Thymus (tissue), 11 donors: Measurements from ENCODE around the gene CLCN7. TPM values are rescaled to one million over a fixed set of nuclear protein-coding genes. Genes with fewer than 3 reads are reported as not detected.

Source experiments
- DNase-seq, 9 donors: peaks; one replicate each; pipeline ENCODE4 v3.0.0-alpha.2; 2013; ENCODE audit warnings: low spot score in 9 of 9, low read depth in 6 of 9, missing footprints in 1 of 9
- H3K27ac ChIP-seq, 2 donors: one replicate each; pipeline ENCODE4 v1.5.1; 2013; ENCODE audit warnings: control low read depth in 1 of 2, low read depth in 1 of 2, low read length in 1 of 2, mild to moderate bottlenecking in 1 of 2, moderate library complexity in 1 of 2
- H3K27me3 ChIP-seq, 2 donors: one replicate each; pipeline ENCODE4 v1.5.1; 2013; ENCODE audit warnings: low read length in 1 of 2; ENCODE audit not compliant: control insufficient read depth in 2 of 2, insufficient read depth in 1 of 2
- H3K36me3 ChIP-seq, 2 donors: one replicate each; pipeline ENCODE4 v1.5.1; 2013; ENCODE audit warnings: low read length in 1 of 2, mild to moderate bottlenecking in 1 of 2, moderate library complexity in 1 of 2; ENCODE audit not compliant: control insufficient read depth in 2 of 2, insufficient read depth in 2 of 2
- H3K4me1 ChIP-seq, 2 donors: one replicate each; pipeline ENCODE4 v1.5.1; 2013; ENCODE audit warnings: low read length in 2 of 2; ENCODE audit not compliant: control insufficient read depth in 2 of 2, insufficient read depth in 2 of 2
- H3K4me3 ChIP-seq, 2 donors: one replicate each; pipeline ENCODE4 v1.5.1; 2013; ENCODE audit warnings: low read length in 2 of 2, control low read depth in 1 of 2, mild to moderate bottlenecking in 1 of 2
- H3K9me3 ChIP-seq, 2 donors: one replicate each; pipeline ENCODE4 v1.5.1; 2013; ENCODE audit warnings: low read length in 1 of 2, mild to moderate bottlenecking in 1 of 2; ENCODE audit not compliant: control insufficient read depth in 2 of 2, insufficient read depth in 1 of 2
- WGBS: extraction: QIAGEN DNeasy Blood & Tissue Kit; methylation state at CpG from one replicate; pipeline ENCODE4 v1.1.7; 2013; 5-methylcytosine and 5-hydroxymethylcytosine counted together
- polyA plus RNA-seq: library from polyadenylated mRNA; stranded (reverse); fragments of 200-250 nt; gene quantifications from one replicate; pipeline ENCODE4 v1.2.3, GENCODE V29; 2013
- total RNA-seq: library from RNA; stranded (reverse); fragments of 120-200 nt; gene quantifications from one replicate; pipeline ENCODE4 v1.2.4, GENCODE V29; 2013
- donor health status: healthy.

Gene CLCN7
- total and polyA plus RNA-seq, 2 donors: 17.5 to 78.5 TPM

DNA sequence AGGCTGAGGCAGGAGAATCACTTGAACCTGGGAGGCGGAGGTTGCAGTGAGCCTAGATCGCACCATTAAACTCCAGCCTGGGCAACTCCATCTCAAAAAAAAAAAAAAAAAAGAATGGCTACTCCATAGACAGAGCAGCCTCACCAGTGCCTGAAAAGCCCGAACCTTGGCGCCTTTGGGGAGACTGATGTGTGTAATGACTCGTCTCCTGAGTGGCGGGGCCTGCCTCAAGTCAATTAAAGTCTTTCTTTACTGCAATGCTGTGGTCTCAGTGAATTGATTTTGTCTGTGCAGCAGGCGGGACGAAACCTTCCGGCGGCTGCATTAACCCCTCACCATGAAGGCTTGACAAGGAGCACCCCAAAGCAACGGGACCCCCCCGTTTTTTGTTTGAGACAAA is 50.8 kb downstream of the CLCN7 start:
- 97% methylated on average over 12 of the region's 12 CpGs for WGBS
- peaks cover 0 to 14% of the 10 kb centered on the region in 2 donors for H3K9me3 ChIP-seq
- no peak overlapping the region for H3K27ac ChIP-seq
- no peak for DNase-seq
- peaks cover 0 to 2% of the 10 kb centered on the region in 2 donors for H3K27me3 ChIP-seq
- no peak overlapping the region for H3K4me3 ChIP-seq
- peaks cover 13 to 22% of the 10 kb centered on the region in 2 donors for H3K4me1 ChIP-seq
- no peaks in the 10 kb centered on the region for H3K36me3 ChIP-seq

DNA sequence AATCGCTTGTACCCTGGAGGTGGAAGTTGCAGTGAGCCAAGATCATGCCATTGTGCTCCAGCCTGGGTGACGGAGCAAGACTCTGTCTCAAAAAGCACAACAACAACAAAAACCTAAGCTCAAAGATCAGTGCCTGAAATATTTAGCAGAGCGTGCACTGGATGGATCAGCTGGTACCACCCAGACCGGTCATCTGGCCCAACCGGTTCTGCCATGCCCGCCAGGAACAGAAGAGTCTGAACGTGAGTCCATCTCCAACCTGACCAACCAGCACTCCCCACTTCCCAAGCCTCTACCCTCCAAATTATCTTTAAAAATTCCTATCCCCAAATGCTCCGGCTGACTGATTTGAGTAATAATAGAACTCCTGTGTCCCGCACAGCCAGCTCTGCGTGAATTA is 52.8 kb downstream of the CLCN7 start:
- Histone ChIP-seq H3K9me3 (peaks cover 0 to 14% of the 10 kb centered on the region in 2 donors), H3K4me1 (peaks cover 10 to 31% of the 10 kb centered on the region in 2 donors), H3K27ac (no peak overlapping the region), H3K4me3 (no peak overlapping the region), H3K36me3 (peaks cover 3 to 6% of the 10 kb centered on the region in 2 donors), H3K27me3 (no peaks in the 10 kb centered on the region)
- WGBS: 88% methylated on average over 10 of the region's 10 CpGs
- no peak for DNase-seq

DNA sequence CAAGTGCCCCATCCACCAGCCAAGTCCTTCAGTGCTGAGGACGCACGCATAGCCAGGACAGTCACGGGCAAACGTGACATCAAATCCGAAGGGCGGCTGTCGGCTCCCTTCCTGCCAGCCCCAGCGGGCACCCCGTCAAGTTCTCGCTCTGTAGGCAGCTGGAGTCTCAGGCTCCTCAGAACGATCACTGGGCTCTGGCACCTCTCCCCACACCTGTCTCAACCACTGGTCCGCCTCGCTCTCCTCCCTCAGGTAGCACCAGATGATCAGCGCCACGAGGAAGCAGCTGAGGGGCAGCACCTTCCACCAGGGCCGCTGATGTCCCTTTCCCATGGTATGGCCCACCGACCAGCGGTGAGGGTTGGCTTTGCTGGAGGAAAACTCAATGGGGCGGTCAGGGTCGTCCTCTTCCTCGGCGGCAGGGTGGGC is 54.7 kb downstream of the CLCN7 start:
- Histone ChIP-seq H3K4me3 (peak overlapping the region; percentile 87 to 100), H3K4me1 (peaks cover 10 to 34% of the 10 kb centered on the region in 2 donors), H3K36me3 (peaks cover 3 to 6% of the 10 kb centered on the region in 2 donors), H3K27ac (peak overlapping the region; percentile 57 to 88), H3K27me3 (no peaks in the 10 kb centered on the region), H3K9me3 (peaks cover 0 to 14% of the 10 kb centered on the region in 2 donors)
- 6% methylated on average over 22 of the region's 22 CpGs for WGBS
- peak in 2 of 9 donors; percentile 3 to 25 for DNase-seq

DNA sequence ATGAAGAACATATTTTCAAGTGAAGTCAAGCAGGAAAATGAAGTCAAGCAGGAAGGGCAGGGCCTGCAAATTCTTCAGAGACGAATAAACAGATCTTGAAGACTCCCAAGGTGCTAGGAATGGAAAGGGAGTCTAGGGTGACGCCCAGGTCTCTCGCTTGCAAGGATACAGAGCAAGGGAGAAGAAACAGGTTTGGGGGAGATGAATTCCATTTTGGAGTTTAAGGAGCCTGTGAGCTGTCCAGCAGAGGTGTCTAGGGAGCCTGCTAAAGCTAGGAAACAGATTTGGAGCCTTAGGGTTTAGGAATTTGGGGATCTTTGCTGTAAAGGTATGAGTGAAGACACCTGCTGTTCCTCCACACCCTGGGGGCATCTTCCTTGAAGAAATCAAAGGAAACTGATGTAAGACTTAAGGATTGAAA is 58.3 kb downstream of the CLCN7 start:
- peaks cover 16 to 47% of the 10 kb centered on the region in 2 donors for H3K4me1 ChIP-seq
- H3K9me3 ChIP-seq: peaks cover 0 to 9% of the 10 kb centered on the region in 2 donors
- no peaks in the 10 kb centered on the region for H3K27me3 ChIP-seq
- DNase-seq: no peak
- WGBS: 96% methylated on average over 3 of the region's 3 CpGs
- H3K27ac ChIP-seq: peak overlapping the region in 1 of 2 donors; percentile 42
- no peak overlapping the region for H3K4me3 ChIP-seq
- H3K36me3 ChIP-seq: peaks cover 17 to 21% of the 10 kb centered on the region in 2 donors

DNA sequence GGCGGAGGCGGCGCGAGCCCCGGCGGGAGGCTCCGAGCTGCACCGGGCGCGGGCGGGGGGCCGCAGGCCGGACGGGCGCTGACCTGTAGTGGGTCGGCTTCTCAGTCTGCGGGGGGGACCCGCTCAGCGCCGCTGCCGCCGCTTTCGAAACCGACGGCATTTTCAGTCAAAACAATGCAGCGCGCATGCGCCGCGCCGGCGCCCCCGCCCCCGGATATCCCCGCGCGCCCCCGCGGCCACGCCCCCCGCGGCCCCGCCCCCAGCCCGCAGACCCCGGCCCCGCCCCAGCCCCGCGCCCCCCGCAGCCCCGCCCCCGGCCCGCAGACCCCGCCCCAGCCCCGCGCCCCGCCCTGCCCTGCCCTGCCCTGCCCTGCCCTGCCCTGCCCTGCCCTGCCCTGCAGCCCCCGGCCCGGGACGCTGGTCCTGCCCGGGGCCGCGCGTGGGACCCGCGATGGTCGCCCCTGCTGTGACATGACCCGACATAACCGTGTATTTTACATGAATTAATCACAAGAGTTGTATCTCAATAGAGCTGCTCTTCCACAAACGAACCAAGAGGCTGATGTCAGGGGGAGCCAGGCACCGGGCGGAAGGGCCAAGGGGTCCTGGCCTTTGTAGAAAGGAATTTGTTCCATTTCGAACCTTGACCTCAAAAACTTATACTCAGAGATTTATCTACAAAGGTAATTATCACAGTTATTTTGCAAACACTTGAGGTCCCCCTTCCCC is 60.1 kb downstream of the CLCN7 start, which contains the start of gene UNKL:
Gene UNKL (minus strand): TSS at position 173 of the 729 bp plus-strand sequence. CDS start 13 bp downstream, at position 160.
- H3K9me3 ChIP-seq: no peaks in the 10 kb centered on the region
- peak within 1 kb of the TSS; percentile 84 to 90 for H3K27ac ChIP-seq
- 4% methylated on average over 72 of the region's 72 CpGs for WGBS
- no peaks in the 10 kb centered on the region for H3K27me3 ChIP-seq
- peaks cover 7 to 35% of the 10 kb centered on the region in 2 donors for H3K4me1 ChIP-seq
- peak within 1 kb of the TSS; percentile 88 to 89 for H3K4me3 ChIP-seq
- DNase-seq: peak in 8 of 9 donors; percentile 57 to 86 (median 71)
- H3K36me3 ChIP-seq: peaks cover 25 to 30% of the 10 kb centered on the region in 2 donors

DNA sequence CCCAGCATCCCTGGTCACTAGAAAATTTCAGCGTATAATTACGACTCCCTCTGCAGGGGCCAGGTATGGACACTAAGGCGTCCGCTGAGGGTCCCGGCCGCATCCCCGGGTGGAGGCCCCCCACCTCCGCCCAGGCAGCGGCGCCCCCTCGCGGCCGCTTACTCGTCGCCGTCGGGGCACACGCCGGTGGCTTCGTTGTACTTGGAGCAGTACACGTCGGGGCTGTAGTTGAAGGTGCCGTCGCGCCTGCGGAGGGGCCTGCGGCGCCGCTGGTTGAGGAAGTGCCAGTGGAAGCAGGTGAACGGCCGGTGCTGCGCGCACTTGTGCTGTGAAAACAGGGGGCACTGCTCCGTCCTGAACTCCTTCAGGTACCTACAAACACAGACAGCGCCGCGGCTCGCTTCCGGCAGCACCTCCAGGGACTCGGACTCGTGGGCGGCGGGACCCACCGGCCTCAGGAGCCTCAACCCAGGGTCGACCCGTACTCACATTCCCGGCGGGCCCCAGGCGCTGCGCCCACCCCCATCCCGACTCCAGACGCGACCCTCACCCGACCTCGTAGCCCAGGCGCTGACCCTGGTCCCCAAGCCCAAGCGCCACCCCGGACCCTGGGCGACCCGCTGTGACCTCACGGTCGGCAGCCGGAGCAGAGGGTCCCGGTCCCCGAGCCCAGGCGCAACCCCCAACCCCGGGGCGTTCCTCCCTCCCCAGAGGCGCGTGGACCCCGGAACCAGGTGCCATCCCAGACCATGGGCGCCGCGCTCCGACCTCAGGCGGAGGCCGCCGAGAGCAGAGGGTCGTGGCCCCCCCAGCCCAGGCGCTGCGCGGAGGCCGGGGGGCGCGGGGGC is 60.9 kb downstream of the CLCN7 start:
- Histone ChIP-seq H3K36me3 (peaks cover 25 to 35% of the 10 kb centered on the region in 2 donors), H3K4me1 (peaks cover 6 to 28% of the 10 kb centered on the region in 2 donors), H3K9me3 (no peaks in the 10 kb centered on the region), H3K27me3 (no peaks in the 10 kb centered on the region), H3K27ac (peak overlapping the region; percentile 84 to 90), H3K4me3 (peak overlapping the region; percentile 88 to 89)
- peak in 6 of 9 donors; percentile 52 to 86 (median 76) for DNase-seq
- 5% methylated on average over 85 of the region's 85 CpGs for WGBS

DNA sequence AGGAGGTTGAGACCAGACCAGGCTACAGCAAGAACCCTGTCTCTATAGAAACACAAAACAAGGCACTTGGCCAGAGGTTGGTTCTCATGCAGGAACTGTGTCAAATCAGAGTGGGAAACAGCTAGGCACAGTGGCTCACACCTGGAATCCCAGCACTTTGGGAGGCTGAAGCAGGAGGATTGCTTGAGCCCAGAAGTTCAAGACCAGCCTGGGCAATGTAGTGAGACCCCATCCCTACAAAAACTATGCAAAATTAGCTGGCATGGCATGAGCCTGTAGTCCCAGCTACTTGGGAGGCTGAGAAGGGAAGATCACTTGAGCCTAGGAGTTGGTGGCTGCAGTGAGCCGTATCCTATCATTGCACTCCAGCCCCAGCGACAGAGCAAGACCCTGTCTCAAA is 62.0 kb downstream of the CLCN7 start:
- peaks cover 12 to 28% of the 10 kb centered on the region in 2 donors for H3K4me1 ChIP-seq
- 97% methylated on average over 2 of the region's 2 CpGs for WGBS

DNA sequence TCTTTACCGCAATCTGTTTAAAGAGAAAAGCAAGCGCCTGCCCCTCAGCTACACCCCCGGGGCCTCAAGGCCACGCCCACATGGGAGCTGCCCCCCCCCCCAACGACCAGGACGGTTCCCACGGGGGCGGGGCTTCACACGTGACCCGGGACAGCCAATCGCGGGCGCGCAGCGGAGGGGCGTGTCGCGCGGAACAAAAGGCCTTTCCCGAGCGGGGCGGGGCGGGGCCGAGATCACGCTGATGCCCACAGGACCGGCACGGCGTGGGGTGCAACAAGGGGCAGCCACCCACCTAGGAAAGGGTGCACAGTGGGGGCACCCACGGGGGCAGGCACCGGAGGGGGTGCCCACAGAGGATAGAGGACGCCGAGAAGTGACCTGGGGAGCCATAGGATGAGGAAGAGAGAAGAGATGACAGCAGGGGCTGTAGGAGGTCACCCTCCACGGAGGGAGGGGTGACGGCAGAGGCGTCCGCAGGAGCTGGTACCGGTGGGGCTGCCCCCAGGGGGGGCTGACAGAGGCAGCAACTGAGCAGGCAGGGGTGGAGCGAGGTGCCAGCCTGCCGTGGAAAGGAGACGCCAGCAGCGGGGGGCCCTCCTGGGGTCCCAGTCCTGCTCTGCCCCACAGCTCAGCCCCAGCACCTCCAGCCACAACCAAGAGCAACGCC is 66.5 kb downstream of the CLCN7 start:
- Histone ChIP-seq H3K36me3 (peaks cover 50 to 59% of the 10 kb centered on the region in 2 donors), H3K27me3 (no peaks in the 10 kb centered on the region), H3K27ac (peak overlapping the region in 1 of 2 donors; percentile 43), H3K4me1 (peaks cover 9 to 20% of the 10 kb centered on the region in 2 donors), H3K9me3 (no peaks in the 10 kb centered on the region), H3K4me3 (peak overlapping the region; percentile 29 to 56)
- whole genome bisulfite sequencing: 8% methylated on average over 42 of the region's 42 CpGs
- peak; percentile 68 to 96 (median 88) for DNase-seq

More for the DNA sequence above, 62.0 kb downstream of the CLCN7 start:
- Histone ChIP-seq H3K27me3 (no peaks in the 10 kb centered on the region), H3K27ac (no peak overlapping the region), H3K4me3 (no peak overlapping the region), H3K9me3 (no peaks in the 10 kb centered on the region), H3K36me3 (peaks cover 22 to 35% of the 10 kb centered on the region in 2 donors)
- no peak for DNase-seq
